Measurements from ENCODE around the gene MBD3L3. TPM values are rescaled to one million over a fixed set of nuclear protein-coding genes. Genes with fewer than 3 reads are reported as not detected.
"Not testable (repeated sequence)": the region's sequence is repeated elsewhere in the genome, so short reads cannot be mapped to it uniquely, and the experiment has no call there.

Gene MBD3L3
- 1.3 TPM for total RNA-seq (ENCODE audit: unreplicated experiment)
- long read RNA-seq = 0 reads

DNA sequence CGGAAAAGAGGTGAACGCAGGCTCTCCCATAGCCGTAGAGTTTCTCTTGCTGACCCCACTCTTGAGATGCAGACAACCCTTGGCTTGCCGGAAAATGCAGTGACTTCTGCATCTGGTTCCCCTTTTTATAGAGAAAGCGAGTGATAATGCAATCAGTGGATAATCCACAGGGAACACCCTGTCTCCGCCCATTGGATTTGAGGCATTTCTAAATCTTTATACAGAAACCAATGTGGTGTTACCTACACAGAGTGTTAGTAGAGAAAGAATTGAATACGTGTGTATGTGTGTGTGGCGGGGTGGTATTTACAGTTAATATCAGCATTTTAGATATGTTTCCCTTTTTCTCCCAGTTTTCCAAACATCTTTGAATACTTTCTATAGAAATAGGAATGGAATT lies at the start of gene MBD3L3:
MBD3L3 (minus strand) TSS at position 101 of the 400 bp plus-strand sequence; CDS start at position 30, 71 bp downstream.
- not testable (repeated sequence) for H3K9me3 Mint-ChIP-seq (ENCODE audit: unreplicated experiment); H3K36me3 Mint-ChIP-seq (ENCODE audit: unreplicated experiment); H3K4me3 Mint-ChIP-seq (ENCODE audit: unreplicated experiment); H3K27me3 Mint-ChIP-seq (ENCODE audit: unreplicated experiment); H3K4me1 Mint-ChIP-seq (ENCODE audit: low read depth, unreplicated experiment); DNase-seq; H3K27ac Mint-ChIP-seq (ENCODE audit: unreplicated experiment)

DNA sequence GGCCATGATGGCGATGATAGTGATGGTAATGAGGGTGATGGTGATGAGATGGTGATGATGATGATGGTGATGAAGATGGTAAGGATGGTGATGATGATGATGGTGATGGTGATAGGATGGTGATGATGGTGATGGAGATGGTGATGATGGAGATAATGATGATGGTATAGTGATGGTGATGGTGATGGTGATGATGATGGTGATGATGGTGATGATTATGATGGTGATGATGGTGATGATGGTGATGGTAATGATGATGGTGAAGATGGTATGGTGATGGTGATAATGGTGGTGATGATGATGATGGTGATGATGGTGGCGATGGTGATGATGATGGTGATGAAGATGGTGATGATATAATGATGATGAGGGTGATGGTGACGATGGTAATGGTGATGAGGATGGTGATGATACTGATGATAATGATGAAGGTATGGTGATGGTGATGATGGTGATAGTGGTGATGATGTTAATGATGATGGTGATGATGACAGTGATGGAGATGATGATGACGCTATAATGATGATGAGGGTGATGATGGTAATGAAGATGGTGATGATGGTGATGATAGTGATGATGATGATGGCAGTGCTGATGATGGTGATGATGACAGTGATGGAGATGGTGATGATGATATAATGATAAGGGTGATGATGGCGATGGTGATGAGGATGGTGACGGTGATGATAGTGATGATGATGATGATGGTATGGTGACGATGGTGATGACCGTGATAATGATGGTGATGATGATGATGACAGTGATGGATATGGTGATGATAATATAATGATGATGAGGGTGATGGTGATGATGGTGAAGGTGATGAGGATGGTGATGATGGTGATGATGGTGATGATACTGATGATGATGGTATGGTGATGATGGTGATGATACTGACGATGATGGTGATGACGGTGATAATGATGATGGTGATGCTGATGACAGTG lies 48.5 kb upstream of the MBD3L3 start:
- no peak for DNase-seq
- Mint-ChIP-seq H3K27ac (ENCODE audit: unreplicated experiment) (no peak overlapping the region), H3K4me1 (ENCODE audit: low read depth, unreplicated experiment) (no peaks in the 10 kb centered on the region), H3K36me3 (ENCODE audit: unreplicated experiment) (no peaks in the 10 kb centered on the region), H3K9me3 (ENCODE audit: unreplicated experiment) (no peaks in the 10 kb centered on the region), H3K27me3 (ENCODE audit: unreplicated experiment) (no peaks in the 10 kb centered on the region), H3K4me3 (ENCODE audit: unreplicated experiment) (no peak overlapping the region)
- TF ChIP-seq, protein P1, sequence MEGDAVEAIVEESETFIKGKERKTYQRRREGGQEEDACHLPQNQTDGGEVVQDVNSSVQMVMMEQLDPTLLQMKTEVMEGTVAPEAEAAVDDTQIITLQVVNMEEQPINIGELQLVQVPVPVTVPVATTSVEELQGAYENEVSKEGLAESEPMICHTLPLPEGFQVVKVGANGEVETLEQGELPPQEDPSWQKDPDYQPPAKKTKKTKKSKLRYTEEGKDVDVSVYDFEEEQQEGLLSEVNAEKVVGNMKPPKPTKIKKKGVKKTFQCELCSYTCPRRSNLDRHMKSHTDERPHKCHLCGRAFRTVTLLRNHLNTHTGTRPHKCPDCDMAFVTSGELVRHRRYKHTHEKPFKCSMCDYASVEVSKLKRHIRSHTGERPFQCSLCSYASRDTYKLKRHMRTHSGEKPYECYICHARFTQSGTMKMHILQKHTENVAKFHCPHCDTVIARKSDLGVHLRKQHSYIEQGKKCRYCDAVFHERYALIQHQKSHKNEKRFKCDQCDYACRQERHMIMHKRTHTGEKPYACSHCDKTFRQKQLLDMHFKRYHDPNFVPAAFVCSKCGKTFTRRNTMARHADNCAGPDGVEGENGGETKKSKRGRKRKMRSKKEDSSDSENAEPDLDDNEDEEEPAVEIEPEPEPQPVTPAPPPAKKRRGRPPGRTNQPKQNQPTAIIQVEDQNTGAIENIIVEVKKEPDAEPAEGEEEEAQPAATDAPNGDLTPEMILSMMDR (IDR thresholded peaks at IDR 0.05; ENCODE audit: partially characterized antibody, unreplicated experiment) = no peak

DNA sequence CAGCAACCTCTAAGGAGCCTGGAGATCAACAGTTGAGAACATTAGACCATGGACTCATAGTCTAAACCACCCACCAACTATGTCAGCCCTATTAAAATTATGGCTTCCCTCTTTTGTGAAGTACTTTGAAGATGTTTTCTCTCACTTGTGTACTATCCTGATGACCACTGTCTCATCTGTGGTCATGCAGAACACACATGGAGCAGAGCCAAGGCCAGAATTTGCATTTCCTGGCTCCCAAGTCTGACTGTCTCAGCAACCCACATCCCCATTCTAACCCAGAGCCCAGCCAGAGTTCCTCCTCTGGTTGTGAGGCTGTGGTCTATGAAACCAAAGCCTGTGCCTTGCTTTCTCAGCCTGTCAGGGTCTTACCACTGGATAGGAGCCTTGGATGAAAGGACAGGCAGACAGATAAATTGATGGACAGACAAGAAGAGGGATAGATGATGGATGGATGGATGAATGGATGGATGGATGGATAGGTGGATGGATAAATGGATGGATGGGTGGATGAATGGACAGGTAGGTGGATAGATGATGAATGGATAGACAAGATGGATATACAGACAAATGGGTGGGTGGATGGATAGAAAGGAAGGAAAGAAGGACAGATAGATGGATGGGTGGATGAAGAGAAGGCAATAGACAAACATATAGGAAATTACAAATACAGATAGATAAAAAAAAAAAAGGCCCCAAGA lies 46.4 kb upstream of the MBD3L3 start:
- Mint-ChIP-seq H3K4me1 (ENCODE audit: low read depth, unreplicated experiment) (no peaks in the 10 kb centered on the region), H3K9me3 (ENCODE audit: unreplicated experiment) (no peaks in the 10 kb centered on the region), H3K36me3 (ENCODE audit: unreplicated experiment) (no peaks in the 10 kb centered on the region), H3K4me3 (ENCODE audit: unreplicated experiment) (no peak overlapping the region), H3K27me3 (ENCODE audit: unreplicated experiment) (no peaks in the 10 kb centered on the region), H3K27ac (ENCODE audit: unreplicated experiment) (no peak overlapping the region)
- TF ChIP-seq, protein P1 (IDR thresholded peaks at IDR 0.05; ENCODE audit: partially characterized antibody, unreplicated experiment) = no peak
- no peak for DNase-seq

DNA sequence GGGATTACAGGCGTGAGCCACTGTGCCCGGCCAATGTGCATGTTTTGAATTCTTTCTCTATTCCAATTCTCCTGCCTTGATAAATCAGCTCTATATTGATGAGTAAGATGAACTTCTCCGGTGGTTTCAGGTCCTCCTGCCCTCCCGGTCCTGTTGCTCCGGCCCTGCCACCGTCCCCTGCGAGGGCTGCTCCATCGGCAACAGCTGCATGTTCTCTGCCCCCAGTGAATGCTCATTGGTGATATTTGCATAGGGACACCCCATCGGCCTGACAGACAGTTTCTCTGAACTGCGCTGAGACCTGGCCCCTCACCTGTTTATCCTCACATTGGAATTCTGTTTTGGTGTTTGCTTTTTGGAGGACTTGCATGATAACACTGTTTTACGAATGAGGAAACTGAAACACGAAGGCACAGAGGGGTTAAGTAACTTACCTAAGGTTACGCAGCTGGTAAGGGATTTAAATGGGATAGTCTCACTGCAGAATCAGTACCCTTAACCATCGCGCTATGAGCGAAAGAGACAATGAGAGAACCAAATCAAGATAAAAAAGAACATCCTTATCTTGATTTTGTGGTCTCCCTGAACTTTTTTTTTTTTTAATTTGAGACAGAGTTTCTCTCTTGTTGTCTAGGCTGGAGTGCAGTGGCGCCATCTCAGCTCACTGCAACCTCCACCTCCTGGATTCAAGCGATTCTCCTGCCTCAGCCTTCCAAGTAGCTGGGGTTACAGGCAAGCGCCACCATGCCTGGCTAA lies 43.2 kb upstream of the MBD3L3 start:
- peaks cover 6% of the 10 kb centered on the region for H3K36me3 Mint-ChIP-seq (ENCODE audit: unreplicated experiment)
- no peak overlapping the region for H3K4me3 Mint-ChIP-seq (ENCODE audit: unreplicated experiment)
- peaks cover 12% of the 10 kb centered on the region for H3K9me3 Mint-ChIP-seq (ENCODE audit: unreplicated experiment)
- TF ChIP-seq, protein P1 (IDR thresholded peaks at IDR 0.05; ENCODE audit: partially characterized antibody, unreplicated experiment) = no peak
- peaks cover 2% of the 10 kb centered on the region for H3K27me3 Mint-ChIP-seq (ENCODE audit: unreplicated experiment)
- H3K27ac Mint-ChIP-seq (ENCODE audit: unreplicated experiment) = no peak overlapping the region
- DNase-seq = no peak
- no peaks in the 10 kb centered on the region for H3K4me1 Mint-ChIP-seq (ENCODE audit: low read depth, unreplicated experiment)

DNA sequence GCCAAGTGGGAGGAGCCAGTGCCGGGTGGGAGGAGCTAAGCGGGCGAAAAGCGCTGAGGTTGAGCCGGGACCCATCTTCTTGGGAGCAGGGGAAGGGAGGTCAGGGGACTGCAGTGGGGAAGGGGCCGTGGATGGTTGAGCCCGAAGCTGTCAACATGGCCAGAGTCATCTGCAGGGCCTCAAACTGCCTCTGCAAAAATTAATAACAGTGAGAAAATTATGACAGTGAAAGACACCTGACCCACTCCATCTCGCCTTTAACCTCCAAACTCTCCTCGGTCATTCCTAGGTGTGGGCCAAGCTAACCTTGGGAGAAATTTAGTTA lies 41.1 kb upstream of the MBD3L3 start:
- peak; percentile 93 for DNase-seq
- peaks cover 7% of the 10 kb centered on the region for H3K27me3 Mint-ChIP-seq (ENCODE audit: unreplicated experiment)
- H3K36me3 Mint-ChIP-seq (ENCODE audit: unreplicated experiment) = peaks cover 19% of the 10 kb centered on the region
- peaks cover 22% of the 10 kb centered on the region for H3K9me3 Mint-ChIP-seq (ENCODE audit: unreplicated experiment)
- H3K4me3 Mint-ChIP-seq (ENCODE audit: unreplicated experiment) = peak overlapping the region; percentile 91
- H3K4me1 Mint-ChIP-seq (ENCODE audit: low read depth, unreplicated experiment) = no peaks in the 10 kb centered on the region
- H3K27ac Mint-ChIP-seq (ENCODE audit: unreplicated experiment) = peak overlapping the region; percentile 90
- TF ChIP-seq, protein P1 (IDR thresholded peaks at IDR 0.05; ENCODE audit: partially characterized antibody, unreplicated experiment) = no peak

All from glutamatergic neuron (in vitro differentiated cells).